Mesenchymal stem cell (in vitro differentiated cells and primary cell): ENCODE results near the gene NEK2.

ENCODE experiments used
- DNase-seq: peaks from one replicate; pipeline ENCODE4 v3.0.0-alpha.2; 2013
- H2AFZ ChIP-seq: one replicate; pipeline ENCODE4 v1.6.1; 2013; ENCODE audit warnings: low read depth, mild to moderate bottlenecking, control low read depth, inconsistent platforms, low read length, moderate library complexity
- H2AK5ac ChIP-seq: 2 replicates; pipeline ENCODE4 v1.6.1; 2013; ENCODE audit warnings: low read length, moderate library complexity, mild to moderate bottlenecking, inconsistent platforms; ENCODE audit not compliant: severe bottlenecking
- H2BK120ac ChIP-seq: one replicate; pipeline ENCODE4 v1.6.1; 2013; ENCODE audit warnings: low read depth, mild to moderate bottlenecking, inconsistent platforms, low read length, moderate library complexity
- H2BK12ac ChIP-seq, 2 experiments: one replicate each; pipeline ENCODE4 v1.6.1; 2013; ENCODE audit warnings: inconsistent platforms in 2 of 2, low read length in 2 of 2, mild to moderate bottlenecking in 2 of 2, moderate library complexity in 2 of 2, control low read depth in 1 of 2
- H2BK15ac ChIP-seq: one replicate; pipeline ENCODE4 v1.6.1; 2013; ENCODE audit warnings: mild to moderate bottlenecking, low read depth, inconsistent platforms; ENCODE audit not compliant: poor library complexity, severe bottlenecking
- H2BK5ac ChIP-seq: 2 replicates; pipeline ENCODE4 v1.6.1; 2013; ENCODE audit warnings: low read depth, mild to moderate bottlenecking, low read length, control low read depth, inconsistent platforms; ENCODE audit not compliant: poor library complexity, severe bottlenecking
- H3K14ac ChIP-seq, 2 experiments: one replicate each; pipeline ENCODE4 v1.6.1; 2013; ENCODE audit warnings: inconsistent platforms in 2 of 2, low read length in 2 of 2, control low read depth in 1 of 2, mild to moderate bottlenecking in 1 of 2, moderate library complexity in 1 of 2
- H3K18ac ChIP-seq, 2 experiments: one replicate each; pipeline ENCODE4 v1.6.1; 2013; ENCODE audit warnings: inconsistent platforms in 2 of 2, low read length in 2 of 2, control low read depth in 1 of 2, low read depth in 1 of 2, mild to moderate bottlenecking in 1 of 2
- H3K23ac ChIP-seq, 2 experiments: one replicate each; pipeline ENCODE4 v1.6.1; 2013; ENCODE audit warnings: inconsistent platforms in 2 of 2, low read length in 2 of 2, mild to moderate bottlenecking in 2 of 2, moderate library complexity in 2 of 2, control low read depth in 1 of 2
- H3K27ac ChIP-seq: 2 replicates; pipeline ENCODE4 v1.5.1; 2013; ENCODE audit warnings: mild to moderate bottlenecking, moderate library complexity, low read length, control low read depth, inconsistent platforms; ENCODE audit not compliant: poor library complexity, severe bottlenecking
- H3K27me3 ChIP-seq, 2 experiments: 2 replicates each; pipeline versions ENCODE4 v1.6.1 to v1.7.0; 2013; ENCODE audit warnings: low read length in 2 of 2, mild to moderate bottlenecking in 2 of 2, moderate library complexity in 2 of 2, control low read depth in 1 of 2, inconsistent platforms in 1 of 2; ENCODE audit not compliant: control insufficient read depth in 1 of 2, insufficient read depth in 1 of 2
- H3K36me3 ChIP-seq, 2 experiments: 2 replicates each; pipeline versions ENCODE4 v1.6.1 to v1.7.0; 2013; ENCODE audit warnings: low read length in 2 of 2, control low read depth in 1 of 2, inconsistent platforms in 1 of 2, low read depth in 1 of 2, mild to moderate bottlenecking in 1 of 2; ENCODE audit not compliant: insufficient read depth in 2 of 2, control insufficient read depth in 1 of 2
- H3K4ac ChIP-seq, 2 experiments: one replicate each; pipeline ENCODE4 v1.6.1; 2013; ENCODE audit warnings: inconsistent platforms in 2 of 2, low read length in 2 of 2, mild to moderate bottlenecking in 2 of 2, moderate library complexity in 2 of 2, control low read depth in 1 of 2, low read depth in 1 of 2
- H3K4me1 ChIP-seq: 2 replicates; pipeline ENCODE4 v1.6.1; 2013; ENCODE audit warnings: low read depth, low read length, control low read depth; ENCODE audit not compliant: control insufficient read depth, insufficient read depth
- H3K4me2 ChIP-seq: 2 replicates; pipeline ENCODE4 v1.6.1; 2013; ENCODE audit warnings: low read length, mild to moderate bottlenecking, inconsistent platforms; ENCODE audit not compliant: poor library complexity, severe bottlenecking
- H3K4me3 ChIP-seq, 2 experiments: 2 replicates each; pipeline versions ENCODE4 v1.5.1 to v1.7.0; 2013; ENCODE audit warnings: low read length in 2 of 2, mild to moderate bottlenecking in 2 of 2, control low read depth in 1 of 2, low read depth in 1 of 2; ENCODE audit not compliant: insufficient read depth in 1 of 2
- H3K79me1 ChIP-seq: replicated peaks from 2 replicates; pipeline ENCODE4 v1.6.1; 2013; ENCODE audit warnings: mild to moderate bottlenecking, control low read depth, low read length, inconsistent platforms; ENCODE audit not compliant: poor library complexity, severe bottlenecking
- H3K9ac ChIP-seq: 2 replicates; pipeline ENCODE4 v1.7.0; 2013; ENCODE audit warnings: mild to moderate bottlenecking, low read length, moderate library complexity
- H3K9me3 ChIP-seq: 2 replicates; pipeline ENCODE4 v1.7.0; 2013; ENCODE audit warnings: mild to moderate bottlenecking, low read length; ENCODE audit not compliant: control insufficient read depth
- H4K8ac ChIP-seq: one replicate; pipeline ENCODE4 v1.6.1; 2013; ENCODE audit warnings: inconsistent platforms, mild to moderate bottlenecking, low read length, moderate library complexity
- H4K91ac ChIP-seq: one replicate; pipeline ENCODE4 v1.6.1; 2013; ENCODE audit warnings: mild to moderate bottlenecking, low read length, inconsistent platforms
- WGBS: methylation state at CpG from one replicate; pipeline ENCODE4 v1.1.7; 2013; ENCODE audit warnings: mixed read lengths; 5-methylcytosine and 5-hydroxymethylcytosine counted together

Gene NEK2

DNA sequence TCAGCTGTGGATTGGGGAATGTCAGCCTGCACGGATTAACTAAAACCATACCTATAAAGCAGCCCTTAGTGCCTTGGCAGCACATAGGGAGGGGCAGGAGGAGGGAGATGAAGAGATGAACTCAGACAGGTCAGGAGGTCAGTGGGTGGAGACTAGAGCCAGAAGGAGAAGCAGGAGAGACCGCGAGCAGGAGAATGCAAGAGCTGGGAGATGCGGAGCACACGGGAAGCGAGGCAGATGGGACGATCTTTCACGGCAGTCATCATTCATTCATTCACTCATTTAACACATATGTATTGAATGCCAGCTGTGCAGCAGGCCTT lies 41.9 kb downstream of the NEK2 start:
- DNase-seq = no peak
- H3K27ac ChIP-seq = peak overlapping the region; percentile 39

GRCh38 chr1:211632808-211633523 lies 42.5 kb downstream of the NEK2 start:
- H3K4me3 ChIP-seq = no peak overlapping the region
- H3K9ac ChIP-seq = no peak overlapping the region
- H3K23ac ChIP-seq = no peak overlapping the region
- H2BK15ac ChIP-seq = peak overlapping the region; percentile 30
- H3K18ac ChIP-seq = peak overlapping the region in 1 of 2 experiments; percentile 43
- no peaks in the 10 kb centered on the region for H3K36me3 ChIP-seq
- no peak overlapping the region for H2BK5ac ChIP-seq
- no peaks in the 10 kb centered on the region for H3K79me1 ChIP-seq
- peak overlapping the region; percentile 33 for H2AK5ac ChIP-seq
- H3K27ac ChIP-seq = peak overlapping the region; percentile 39
- DNase-seq = peak; percentile 47
- H3K14ac ChIP-seq = no peak overlapping the region
- no peak overlapping the region for H2BK12ac ChIP-seq
- no peaks in the 10 kb centered on the region for H3K9me3 ChIP-seq
- 82% methylated on average over 9 of the region's 13 CpGs for WGBS
- H2BK120ac ChIP-seq = no peak overlapping the region
- H3K4me1 ChIP-seq = peaks cover 33% of the 10 kb centered on the region
- H2AFZ ChIP-seq = no peak overlapping the region
- H4K8ac ChIP-seq = peak overlapping the region; percentile 72
- peak overlapping the region; percentile 19 for H4K91ac ChIP-seq
- H3K4me2 ChIP-seq = no peak overlapping the region
- peaks cover 0 to 3% of the 10 kb centered on the region in 2 experiments for H3K27me3 ChIP-seq
- peak overlapping the region in 1 of 2 experiments; percentile 17 for H3K4ac ChIP-seq

More for the DNA sequence above, 41.9 kb downstream of the NEK2 start:
- Histone ChIP-seq H2AK5ac (no peak overlapping the region), H3K27me3 (peaks cover 0 to 1% of the 10 kb centered on the region in 2 experiments), H2AFZ (no peak overlapping the region), H3K14ac (no peak overlapping the region), H2BK5ac (no peak overlapping the region), H3K9ac (no peak overlapping the region), H3K79me1 (no peaks in the 10 kb centered on the region), H3K36me3 (no peaks in the 10 kb centered on the region), H3K4ac (no peak overlapping the region), H3K4me2 (no peak overlapping the region), H4K91ac (no peak overlapping the region), H3K9me3 (no peaks in the 10 kb centered on the region), H3K23ac (no peak overlapping the region), H4K8ac (no peak overlapping the region), H3K4me1 (peaks cover 33% of the 10 kb centered on the region), H2BK15ac (no peak overlapping the region), H3K4me3 (no peak overlapping the region), H2BK12ac (no peak overlapping the region), H2BK120ac (no peak overlapping the region), H3K18ac (no peak overlapping the region)
- WGBS = 91% methylated on average over 7 of the region's 8 CpGs

DNA sequence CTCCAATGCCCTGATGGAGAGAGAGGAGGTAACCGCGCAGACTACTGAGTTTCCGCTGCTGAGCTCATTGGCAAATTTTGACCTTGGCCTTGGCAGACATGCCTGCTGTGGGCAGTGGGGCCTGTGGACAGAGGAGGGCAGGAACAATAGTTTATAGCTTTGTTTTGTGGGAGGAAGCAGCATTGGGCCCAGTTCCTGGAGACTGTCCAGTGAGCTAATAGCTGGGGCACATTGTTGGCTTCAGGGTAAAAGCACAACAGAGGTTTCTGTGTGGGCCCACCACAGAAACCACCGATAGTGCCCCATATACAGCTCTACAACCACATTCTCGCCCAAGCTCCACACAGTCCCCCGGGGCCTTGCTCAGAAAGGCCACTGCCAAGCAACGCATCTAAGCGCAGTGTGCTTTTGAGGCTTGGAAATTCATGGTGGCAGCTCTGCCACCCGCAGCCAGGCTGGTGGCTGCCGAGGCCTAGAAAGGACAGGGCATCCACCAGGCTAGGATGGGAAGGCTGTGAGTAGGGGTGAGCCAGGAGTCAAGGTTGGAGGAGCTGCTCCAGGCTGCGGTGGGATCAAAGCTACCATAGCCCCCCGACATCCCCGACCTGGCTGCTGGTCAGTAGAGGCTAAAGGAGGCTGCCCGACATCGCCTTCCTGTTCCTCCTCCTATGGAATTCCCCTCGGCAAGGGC lies 43.2 kb downstream of the NEK2 start:
- H2BK120ac ChIP-seq = no peak overlapping the region
- H3K79me1 ChIP-seq = no peaks in the 10 kb centered on the region
- H3K4me3 ChIP-seq = no peak overlapping the region
- peak overlapping the region; percentile 33 for H2AK5ac ChIP-seq
- no peak overlapping the region for H2BK5ac ChIP-seq
- no peak overlapping the region for H3K9ac ChIP-seq
- no peak overlapping the region for H3K14ac ChIP-seq
- no peak overlapping the region for H3K23ac ChIP-seq
- H3K36me3 ChIP-seq = no peaks in the 10 kb centered on the region
- no peak overlapping the region for H3K27ac ChIP-seq
- no peak overlapping the region for H3K4me2 ChIP-seq
- H2BK12ac ChIP-seq = no peak overlapping the region
- WGBS = 97% methylated on average over 16 of the region's 16 CpGs
- peak overlapping the region; percentile 72 for H4K8ac ChIP-seq
- H3K18ac ChIP-seq = no peak overlapping the region
- peak overlapping the region; percentile 54 for H4K91ac ChIP-seq
- peaks cover 33% of the 10 kb centered on the region for H3K4me1 ChIP-seq
- H2AFZ ChIP-seq = no peak overlapping the region
- DNase-seq = no peak
- H3K27me3 ChIP-seq = peaks cover 0 to 3% of the 10 kb centered on the region in 2 experiments
- H3K9me3 ChIP-seq = no peaks in the 10 kb centered on the region
- peak overlapping the region; percentile 30 for H2BK15ac ChIP-seq
- H3K4ac ChIP-seq = peak overlapping the region in 1 of 2 experiments; percentile 17

- 87% methylated on average over 4 of the region's 6 CpGs for WGBS
- H3K4ac ChIP-seq = no peak overlapping the region
- no peak overlapping the region for H3K4me3 ChIP-seq
- H2AK5ac ChIP-seq = no peak overlapping the region
- peaks cover 27% of the 10 kb centered on the region for H3K4me1 ChIP-seq
- H3K14ac ChIP-seq = no peak overlapping the region
- H4K91ac ChIP-seq = no peak overlapping the region
- no peaks in the 10 kb centered on the region for H3K9me3 ChIP-seq
- H2BK5ac ChIP-seq = no peak overlapping the region
- H3K36me3 ChIP-seq = no peaks in the 10 kb centered on the region
- H3K23ac ChIP-seq = no peak overlapping the region
- no peak overlapping the region for H3K9ac ChIP-seq
- no peak overlapping the region for H3K4me2 ChIP-seq
- H3K79me1 ChIP-seq = no peaks in the 10 kb centered on the region
- H2BK120ac ChIP-seq = no peak overlapping the region
- peaks cover 0 to 3% of the 10 kb centered on the region in 2 experiments for H3K27me3 ChIP-seq
- no peak overlapping the region for H4K8ac ChIP-seq
- no peak overlapping the region for H2BK12ac ChIP-seq
- no peak for DNase-seq
- no peak overlapping the region for H2BK15ac ChIP-seq
- H3K27ac ChIP-seq = no peak overlapping the region
- no peak overlapping the region for H3K18ac ChIP-seq
- no peak overlapping the region for H2AFZ ChIP-seq
Measured at GRCh38 chr1:211631168-211631567, 44.3 kb downstream of the NEK2 start.
